Endothelial cell of umbilical vein (primary cell): Measurements from ENCODE around the gene SVIL.

Source experiments
- CTCF ChIP-seq, 2 donors: IDR thresholded peaks; 1 replicate in 1 of 2; 2 replicates in 1 of 2; pipeline ENCODE4 v1.5.1; 2011; ENCODE audit warnings: low read length in 2 of 2, mild to moderate bottlenecking in 2 of 2, moderate library complexity in 2 of 2, control low read depth in 1 of 2, inconsistent platforms in 1 of 2, low read depth in 1 of 2; ENCODE audit not compliant: insufficient read depth in 1 of 2; ENCODE audit errors: extremely low read depth in 1 of 2
- EZH2 ChIP-seq: IDR thresholded peaks from 2 replicates; pipeline ENCODE4 v1.6.1; 2012; ENCODE audit warnings: borderline replicate concordance, low read depth, mild to moderate bottlenecking, moderate library complexity, low read length, inconsistent platforms; ENCODE audit not compliant: severe bottlenecking
- GATA2 ChIP-seq: IDR thresholded peaks from 2 replicates; pipeline ENCODE4 v1.7.0; 2011; ENCODE audit warnings: low read depth, mild to moderate bottlenecking, moderate library complexity, mixed read lengths, low read length; ENCODE audit not compliant: insufficient read length, insufficient read depth
- POLR2A ChIP-seq: IDR thresholded peaks from 2 replicates; pipeline ENCODE4 v1.6.1; 2012; ENCODE audit warnings: low read depth, mild to moderate bottlenecking, control low read depth, low read length
- POLR2AphosphoS5 ChIP-seq: IDR thresholded peaks from 2 replicates; pipeline ENCODE4 v1.6.1; 2012; ENCODE audit warnings: low read depth, mild to moderate bottlenecking, control low read depth, low read length, moderate library complexity; ENCODE audit not compliant: insufficient read depth

GRCh38 chr10:29553544-29554250, 81.1 kb downstream of the SVIL start:
- TF ChIP-seq CTCF (IDR thresholded peaks at IDR 0.05; ENCODE audit: extremely low read depth in 1 of 2, insufficient read depth in 1 of 2, low read depth in 1 of 2, low read length in 2 of 2) (no peak), EZH2 (no peak), POLR2A (no peak), POLR2AphosphoS5 (no peak), GATA2 (no peak)
